Activated T-helper 1 cell treated with Interleukin-2 at 50 U/mL for 16 hours (primary cell): Measurements from ENCODE around the gene CDCA4.

ENCODE experiments used
- DNase-seq: peaks from one replicate; pipeline ENCODE4 v3.0.0-alpha.2; 2020; ENCODE audit warnings: low read depth

The CDCA4 gene

GRCh38 chr14:105013150-105013785 lies 7.6 kb downstream of the CDCA4 start:
- no peak for DNase-seq

- DNase-seq = no peak
Observed at GRCh38 chr14:105012171-105012985, 8.5 kb downstream of the CDCA4 start.

- DNase-seq = no peak
Observed at GRCh38 chr14:105011312-105011990, 9.4 kb downstream of the CDCA4 start.

- DNase-seq = no peak
Observed at GRCh38 chr14:105010891-105011291, 10.0 kb downstream of the CDCA4 start.

- DNase-seq = no peak
Observed at GRCh38 chr14:105010106-105010505, 10.8 kb downstream of the CDCA4 start.

- DNase-seq = no peak
Observed at GRCh38 chr14:105007593-105008264, 13.2 kb downstream of the CDCA4 start.

GRCh38 chr14:105006831-105007592 lies 13.9 kb downstream of the CDCA4 start:
- DNase-seq = no peak

GRCh38 chr14:105005929-105006830 lies 14.7 kb downstream of the CDCA4 start:
- no peak for DNase-seq

- DNase-seq = no peak
Observed at GRCh38 chr14:105005329-105005928, 15.5 kb downstream of the CDCA4 start.

GRCh38 chr14:104999361-104999760 lies 21.5 kb downstream of the CDCA4 start:
- no peak for DNase-seq

GRCh38 chr14:104998801-104999200 lies 22.1 kb downstream of the CDCA4 start:
- no peak for DNase-seq

GRCh38 chr14:104996483-104996882 lies 24.4 kb downstream of the CDCA4 start:
- DNase-seq = no peak

- no peak for DNase-seq
Observed at GRCh38 chr14:104996032-104996431, 24.9 kb downstream of the CDCA4 start.

GRCh38 chr14:104994978-104995377 lies 25.9 kb downstream of the CDCA4 start:
- DNase-seq = no peak

GRCh38 chr14:104993808-104994591 lies 26.9 kb downstream of the CDCA4 start:
- DNase-seq = no peak

- no peak for DNase-seq
Observed at GRCh38 chr14:104993306-104993705, 27.6 kb downstream of the CDCA4 start.

GRCh38 chr14:104992501-104992900 lies 28.4 kb downstream of the CDCA4 start:
- no peak for DNase-seq

- DNase-seq = no peak
Observed at GRCh38 chr14:104991896-104992230, 29.0 kb downstream of the CDCA4 start.

- DNase-seq = no peak
Observed at GRCh38 chr14:104989951-104990303, 31.0 kb downstream of the CDCA4 start.
